NCI-H128 (cell line): ENCODE measurements around the gene SIK1.
"Not testable (repeated sequence)": the region's sequence is repeated elsewhere in the genome, so short reads cannot be mapped to it uniquely, and the experiment has no call there.

Source experiments
- DNase-seq: peaks from one replicate; lab custom pipeline; 2025; ENCODE audit not compliant: unreplicated experiment; lab: John Stamatoyannopoulos, UW

The SIK1 gene

GRCh38 chr21:43398000-43398399, 28.9 kb downstream of the SIK1 start:
- DNase-seq: not testable (repeated sequence)

- not testable (repeated sequence) for DNase-seq
These were observed 29.5 kb downstream of the SIK1 start for GRCh38 chr21:43397439-43397808.

- not testable (repeated sequence) for DNase-seq
These were observed 30.0 kb downstream of the SIK1 start for GRCh38 chr21:43396788-43397438.

- not testable (repeated sequence) for DNase-seq
These were observed 43.6 kb downstream of the SIK1 start for GRCh38 chr21:43383351-43383750.

GRCh38 chr21:43382902-43383301, 44.0 kb downstream of the SIK1 start:
- DNase-seq: not testable (repeated sequence)

GRCh38 chr21:43380852-43381533, 45.9 kb downstream of the SIK1 start:
- DNase-seq: not testable (repeated sequence)

GRCh38 chr21:43380337-43380736, 46.6 kb downstream of the SIK1 start:
- DNase-seq: not testable (repeated sequence)

- not testable (repeated sequence) for DNase-seq
These were observed 47.3 kb downstream of the SIK1 start for GRCh38 chr21:43379626-43380122.

- DNase-seq: no peak
These were observed 50.5 kb downstream of the SIK1 start for GRCh38 chr21:43376478-43376882.

GRCh38 chr21:43375837-43376477, 51.0 kb downstream of the SIK1 start:
- no peak for DNase-seq

- no peak for DNase-seq
These were observed 51.7 kb downstream of the SIK1 start for GRCh38 chr21:43375006-43375836.

- no peak for DNase-seq
These were observed 52.6 kb downstream of the SIK1 start for GRCh38 chr21:43374228-43374885.

GRCh38 chr21:43373362-43374227, 53.3 kb downstream of the SIK1 start:
- DNase-seq: no peak

GRCh38 chr21:43372663-43373361, 54.1 kb downstream of the SIK1 start:
- no peak for DNase-seq

- no peak for DNase-seq
These were observed 55.1 kb downstream of the SIK1 start for GRCh38 chr21:43371786-43372185.

- DNase-seq: no peak
These were observed 55.9 kb downstream of the SIK1 start for GRCh38 chr21:43370888-43371570.

- no peak for DNase-seq
These were observed 56.8 kb downstream of the SIK1 start for GRCh38 chr21:43370091-43370658.

- no peak for DNase-seq
These were observed 57.3 kb downstream of the SIK1 start for GRCh38 chr21:43369596-43370090.
